NCI-H510A (cell line): ENCODE results near the gene TMEM176A.
"Not testable (repeated sequence)": the region's sequence is repeated elsewhere in the genome, so short reads cannot be mapped to it uniquely, and the experiment has no call there.

Experiments
- DNase-seq: peaks from one replicate; lab custom pipeline; 2025; lab: John Stamatoyannopoulos, UW

TMEM176A gene

GRCh38 chr7:150800581-150801241 lies at the start of gene TMEM176A:
TMEM176A (plus strand) TSS chr7:150800769; CDS start chr7:150801551, 782 bp downstream.
- no peak for DNase-seq

- no peak for DNase-seq
These were observed 48.9 kb upstream of the TMEM176A start for GRCh38 chr7:150751702-150752101.

GRCh38 chr7:150753239-150753638 lies 47.3 kb upstream of the TMEM176A start:
- no peak for DNase-seq

GRCh38 chr7:150753826-150754603 lies 46.6 kb upstream of the TMEM176A start:
- no peak for DNase-seq

- DNase-seq, result no peak
These were observed 45.6 kb upstream of the TMEM176A start for GRCh38 chr7:150754951-150755350.

GRCh38 chr7:150755473-150756099 lies 45.0 kb upstream of the TMEM176A start:
- no peak for DNase-seq

GRCh38 chr7:150756166-150756565 lies 44.4 kb upstream of the TMEM176A start:
- no peak for DNase-seq

GRCh38 chr7:150756858-150757257 lies 43.7 kb upstream of the TMEM176A start:
- DNase-seq, result no peak

GRCh38 chr7:150759479-150759878 lies 41.1 kb upstream of the TMEM176A start:
- no peak for DNase-seq

- no peak for DNase-seq
These were observed 34.2 kb upstream of the TMEM176A start for GRCh38 chr7:150766334-150766709.

- no peak for DNase-seq
These were observed 30.8 kb upstream of the TMEM176A start for GRCh38 chr7:150769768-150770167.

- DNase-seq, result not testable (repeated sequence)
These were observed 26.4 kb upstream of the TMEM176A start for GRCh38 chr7:150774131-150774530.

GRCh38 chr7:150778014-150778737 lies 22.4 kb upstream of the TMEM176A start:
- no peak for DNase-seq

GRCh38 chr7:150778738-150779301 lies 21.7 kb upstream of the TMEM176A start:
- DNase-seq, result no peak

- no peak for DNase-seq
These were observed 20.3 kb upstream of the TMEM176A start for GRCh38 chr7:150780292-150780691.

GRCh38 chr7:150781103-150781502 lies 19.5 kb upstream of the TMEM176A start:
- DNase-seq, result no peak

- DNase-seq, result no peak
These were observed 18.6 kb upstream of the TMEM176A start for GRCh38 chr7:150781961-150782360.

GRCh38 chr7:150784120-150784736 lies 16.3 kb upstream of the TMEM176A start:
- DNase-seq, result no peak

- no peak for DNase-seq
These were observed 15.6 kb upstream of the TMEM176A start for GRCh38 chr7:150784954-150785353.

GRCh38 chr7:150787321-150788281 lies 13.0 kb upstream of the TMEM176A start:
- DNase-seq, result no peak
